Gastroesophageal sphincter (tissue), 4 donors: Measurements from ENCODE around the gene EFHD1. TPM values are rescaled to one million over a fixed set of nuclear protein-coding genes. Genes with fewer than 3 reads are reported as not detected.

ENCODE experiments used
- ATAC-seq: fragments of 150-250 bp; one replicate; pipeline ENCODE4 v1.9.1; 2016; ENCODE audit warnings: mild to moderate bottlenecking, moderate library complexity
- H3K27ac ChIP-seq, 4 donors: fragments of 200-600 bp; sonication (generic) in 3 of 4; 1 replicate in 3 of 4; 2 replicates in 1 of 4; pipeline ENCODE4 v1.5.1; 2016 to 2019
- H3K27me3 ChIP-seq: fragments of 200-600 bp; sonication (generic); one replicate; pipeline ENCODE4 v1.5.1; 2019
- H3K36me3 ChIP-seq, 2 donors: fragments of 200-600 bp; sonication (generic); one replicate each; pipeline ENCODE4 v1.5.1; 2019; ENCODE audit warnings: control low read depth in 1 of 2
- H3K4me1 ChIP-seq, 3 donors: fragments of 200-600 bp; sonication (generic); 1 replicate in 2 of 3; 2 replicates in 1 of 3; pipeline ENCODE4 v1.5.1; 2016 to 2019; ENCODE audit warnings: control low read depth in 2 of 3
- H3K4me3 ChIP-seq, 2 donors: fragments of 200-600 bp; sonication (generic); one replicate each; pipeline ENCODE4 v1.5.1; 2019; ENCODE audit warnings: mild to moderate bottlenecking in 1 of 2, moderate library complexity in 1 of 2
- H3K9me3 ChIP-seq, 3 donors: fragments of 200-600 bp; sonication (generic); one replicate each; pipeline ENCODE4 v1.5.1; 2017 to 2019; ENCODE audit warnings: control low read depth in 2 of 3
- CTCF ChIP-seq, 4 experiments: fragments of 200-600 bp in 2 of 4; fragments of 450-650 bp in 2 of 4; sonication (generic) in 1 of 4; IDR thresholded peaks; one replicate each; pipeline ENCODE4 v1.5.1; 2017 to 2019; ENCODE audit warnings: antibody characterized with exemption in 4 of 4, mild to moderate bottlenecking in 2 of 4, moderate library complexity in 2 of 4
- EP300 ChIP-seq: sonication (generic); formaldehyde crosslinking; IDR thresholded peaks from one replicate; pipeline ENCODE4 v1.6.1; 2017; ENCODE audit warnings: antibody characterized with exemption, mild to moderate bottlenecking
- POLR2A ChIP-seq, 2 donors: fragments of 450-650 bp; IDR thresholded peaks; one replicate each; pipeline ENCODE4 v1.6.1; 2017; ENCODE audit warnings: antibody characterized with exemption in 2 of 2, mild to moderate bottlenecking in 2 of 2, moderate library complexity in 1 of 2
- POLR2AphosphoS5 ChIP-seq: sonication (generic); formaldehyde crosslinking; IDR thresholded peaks from one replicate; pipeline ENCODE4 v1.6.1; 2017; ENCODE audit warnings: antibody characterized with exemption
- WGBS, 2 donors: methylation state at CpG; one replicate each; pipeline ENCODE4 v1.1.5; 2018; ENCODE audit warnings: low coverage in 1 of 2; 5-methylcytosine and 5-hydroxymethylcytosine counted together
- total RNA-seq, 4 donors: library from RNA; depleted of rRNA; stranded (reverse); fragments of >200 nt; gene quantifications; one replicate each; pipeline ENCODE4 v1.1.0, GENCODE V29; 2016

The EFHD1 gene
- total RNA-seq, 4 donors from 2014 or later, result 9.3 to 23.3 (median 17.5) TPM

- H3K27me3 ChIP-seq, result no peaks in the 10 kb centered on the region
- H3K9me3 ChIP-seq, result no peaks in the 10 kb centered on the region
- 77% methylated on average over 3 of the region's 4 CpGs; no CpG with 5 or more reads in 1 of the 2 donors for WGBS, 2 donors
- TF ChIP-seq CTCF (IDR thresholded peaks at IDR 0.05), result no peak
- no peak for TF ChIP-seq POLR2A (IDR thresholded peaks at IDR 0.05)
- no peak for TF ChIP-seq EP300
- no peak for TF ChIP-seq POLR2AphosphoS5
- no peaks in the 10 kb centered on the region for H3K36me3 ChIP-seq
- H3K4me1 ChIP-seq, result peaks cover 0 to 5% (median 0%) of the 10 kb centered on the region in 3 donors
- no peak overlapping the region for H3K27ac ChIP-seq
- no peak overlapping the region for H3K4me3 ChIP-seq
- no peak for ATAC-seq
Measured at GRCh38 chr2:232598293-232598692, 35.1 kb upstream of the EFHD1 start.

- no peaks in the 10 kb centered on the region for H3K27me3 ChIP-seq
- no peak overlapping the region for H3K27ac ChIP-seq
- H3K4me3 ChIP-seq, result no peak overlapping the region
- no peaks in the 10 kb centered on the region for H3K4me1 ChIP-seq
- H3K36me3 ChIP-seq, result no peaks in the 10 kb centered on the region
- TF ChIP-seq CTCF (IDR thresholded peaks at IDR 0.05) (no peak), POLR2A (IDR thresholded peaks at IDR 0.05) (no peak), POLR2AphosphoS5 (no peak), EP300 (no peak)
- no peaks in the 10 kb centered on the region for H3K9me3 ChIP-seq
- no peak for ATAC-seq
- 60 to 83% methylated on average over 2 to 3 of the region's 17 CpGs for WGBS, 2 donors
Measured at GRCh38 chr2:232600053-232600773, 33.2 kb upstream of the EFHD1 start.

GRCh38 chr2:232603283-232603682 lies 30.1 kb upstream of the EFHD1 start:
- Histone ChIP-seq H3K4me1 (peaks cover 0 to 11% (median 3%) of the 10 kb centered on the region in 3 donors), H3K9me3 (no peaks in the 10 kb centered on the region), H3K27me3 (no peaks in the 10 kb centered on the region), H3K36me3 (no peaks in the 10 kb centered on the region), H3K4me3 (no peak overlapping the region), H3K27ac (no peak overlapping the region)
- no peak for ATAC-seq
- TF ChIP-seq POLR2AphosphoS5 (no peak), CTCF (IDR thresholded peaks at IDR 0.05) (no peak), EP300 (no peak), POLR2A (IDR thresholded peaks at IDR 0.05) (no peak)
- WGBS, 2 donors, result 84 to 87% methylated on average over 3 of the region's 3 CpGs

- H3K27ac ChIP-seq, result no peak overlapping the region
- 100% methylated on average over 1 to 2 of the region's 10 CpGs for WGBS, 2 donors
- no peak overlapping the region for H3K4me3 ChIP-seq
- H3K9me3 ChIP-seq, result no peaks in the 10 kb centered on the region
- H3K4me1 ChIP-seq, result peaks cover 0 to 11% (median 3%) of the 10 kb centered on the region in 3 donors
- TF ChIP-seq CTCF (IDR thresholded peaks at IDR 0.05) (no peak), POLR2AphosphoS5 (no peak), EP300 (no peak)
- no peaks in the 10 kb centered on the region for H3K27me3 ChIP-seq
- no peak for ATAC-seq
- no peaks in the 10 kb centered on the region for H3K36me3 ChIP-seq
Measured at GRCh38 chr2:232604535-232604934, 28.9 kb upstream of the EFHD1 start.

- H3K36me3 ChIP-seq, result no peaks in the 10 kb centered on the region
- peaks cover 0 to 11% (median 3%) of the 10 kb centered on the region in 3 donors for H3K4me1 ChIP-seq
- no peak overlapping the region for H3K27ac ChIP-seq
- no peak overlapping the region for H3K4me3 ChIP-seq
- WGBS, 2 donors, result 90% methylated on average over 9 to 12 of the region's 17 CpGs
- no peak for ATAC-seq
- H3K27me3 ChIP-seq, result no peaks in the 10 kb centered on the region
- H3K9me3 ChIP-seq, result no peaks in the 10 kb centered on the region
- TF ChIP-seq POLR2A (IDR thresholded peaks at IDR 0.05) (no peak), EP300 (no peak), POLR2AphosphoS5 (no peak), CTCF (IDR thresholded peaks at IDR 0.05) (no peak)
Measured at GRCh38 chr2:232607011-232607410, 26.4 kb upstream of the EFHD1 start.
